Fibroblast of lung (primary cell): ENCODE measurements around the gene MICAL3. TPM values are rescaled to one million over a fixed set of nuclear protein-coding genes. Genes with fewer than 3 reads are reported as not detected.
A peak's percentile ranks its signal among the peaks of the same experiment; 100 is the strongest.
"Not testable (repeated sequence)": the region's sequence is repeated elsewhere in the genome, so short reads cannot be mapped to it uniquely, and the experiment has no call there.

Experiments used
- DNase-seq, 2 donors: peaks; one replicate each; pipeline versions ENCODE4 v3.0.0 to v3.0.0-alpha.2; 2010; ENCODE audit warnings: low read depth in 2 of 2
- H2AFZ ChIP-seq: 2 replicates; pipeline ENCODE4 v1.5.1; 2012; ENCODE audit warnings: low read length, control low read depth, inconsistent platforms
- H3K27ac ChIP-seq: 2 replicates; pipeline ENCODE4 v1.5.1; 2011; ENCODE audit warnings: low read length, control low read depth; ENCODE audit not compliant: insufficient read depth
- H3K27me3 ChIP-seq: 2 replicates; pipeline ENCODE4 v1.5.1; 2011; ENCODE audit warnings: mild to moderate bottlenecking, low read length; ENCODE audit not compliant: control insufficient read depth, insufficient read depth
- H3K36me3 ChIP-seq: 2 replicates; pipeline ENCODE4 v1.5.1; 2011; ENCODE audit warnings: low read length; ENCODE audit not compliant: control insufficient read depth, insufficient read depth
- H3K4me1 ChIP-seq: 2 replicates; pipeline ENCODE4 v1.5.1; 2011; ENCODE audit warnings: low read length; ENCODE audit not compliant: control insufficient read depth, insufficient read depth; ENCODE audit errors: extremely low read depth
- H3K4me2 ChIP-seq: 2 replicates; pipeline ENCODE4 v1.5.1; 2011; ENCODE audit warnings: low read length, control low read depth; ENCODE audit not compliant: insufficient read depth; ENCODE audit errors: extremely low read depth
- H3K4me3 ChIP-seq, 4 experiments: fragments of 200-600 bp in 1 of 4; sonication (generic) in 1 of 4; replicated peaks in 1 of 4; 2 replicates each; pipeline ENCODE4 v1.5.1; 2011 to 2016; ENCODE audit warnings: low read length in 4 of 4, low read depth in 3 of 4, mild to moderate bottlenecking in 3 of 4, control low read depth in 2 of 4, inconsistent platforms in 1 of 4, mixed read lengths in 1 of 4; ENCODE audit not compliant: insufficient read depth in 1 of 4; ENCODE audit errors: control extremely low read depth in 1 of 4
- H3K79me2 ChIP-seq: 2 replicates; pipeline ENCODE4 v1.5.1; 2012; ENCODE audit warnings: mild to moderate bottlenecking, low read length, inconsistent platforms; ENCODE audit not compliant: control insufficient read depth, insufficient read depth
- H3K9ac ChIP-seq: 2 replicates; pipeline ENCODE4 v1.5.1; 2011; ENCODE audit warnings: mild to moderate bottlenecking, low read length, control low read depth; ENCODE audit not compliant: insufficient read depth
- H3K9me3 ChIP-seq: 2 replicates; pipeline ENCODE4 v1.5.1; 2012; ENCODE audit warnings: low read depth, low read length; ENCODE audit not compliant: control insufficient read depth, insufficient read depth
- H4K20me1 ChIP-seq: 2 replicates; pipeline ENCODE4 v1.5.1; 2011; ENCODE audit warnings: low read length; ENCODE audit not compliant: control insufficient read depth, insufficient read depth; ENCODE audit errors: extremely low read depth
- CTCF ChIP-seq, 2 donors: IDR thresholded peaks in 1 of 2; conservative IDR thresholded peaks in 1 of 2; 1 replicate in 1 of 2; 2 replicates in 1 of 2; pipeline ENCODE4 v1.5.1; 2011 to 2012; ENCODE audit warnings: low read length in 2 of 2, control low read depth in 1 of 2, inconsistent platforms in 1 of 2, low read depth in 1 of 2, mild to moderate bottlenecking in 1 of 2
- EZH2 ChIP-seq: IDR thresholded peaks from 2 replicates; pipeline ENCODE4 v1.5.1; 2012; ENCODE audit warnings: low read length, control low read depth, mild to moderate bottlenecking; ENCODE audit errors: missing control alignments
- polyA plus RNA-seq, 2 donors: library from polyadenylated mRNA; depleted of rRNA in 1 of 2; stranded (reverse) in 1 of 2; unstranded in 1 of 2; fragments of >200 nt; gene quantifications; 2 replicates each; pipeline ENCODE4 v1.2.1, GENCODE V29; 2011 to 2012; ENCODE audit warnings: missing spikeins in 1 of 2
- total RNA-seq: library from RNA; depleted of rRNA; stranded (reverse); fragments of >200 nt; gene quantifications from 2 replicates; pipeline ENCODE4 v1.2.1, GENCODE V29; 2014

The MICAL3 gene
- total and polyA plus RNA-seq, 2 donors (not counting 1 experiment from before 2014, with no cell fraction given) = 10.8 to 22.6 TPM

GRCh38 chr22:18023509-18024275, 669 bp downstream of the MICAL3 start:
- Histone ChIP-seq H3K4me1 (peaks cover 2% of the 10 kb centered on the region), H3K79me2 (no peaks in the 10 kb centered on the region), H3K9ac (peak overlapping the region; percentile 21), H2AFZ (peak overlapping the region; percentile 84), H4K20me1 (no peaks in the 10 kb centered on the region), H3K4me2 (peak overlapping the region; percentile 92), H3K4me3 (peak overlapping the region; percentile 41 to 71 (median 67)), H3K27me3 (no peaks in the 10 kb centered on the region), H3K27ac (peak overlapping the region; percentile 23), H3K36me3 (no peaks in the 10 kb centered on the region), H3K9me3 (no peaks in the 10 kb centered on the region)
- TF ChIP-seq EZH2 (no peak), CTCF (conservative IDR thresholded peaks at IDR 0.05 in 1 of 2, IDR thresholded peaks at IDR 0.05 in 1 of 2; ENCODE audit: low read depth in 1 of 2, low read length in 2 of 2) (peak in 1 of 2 donors; percentile 1)
- peak; percentile 86 to 89 for DNase-seq

DNA sequence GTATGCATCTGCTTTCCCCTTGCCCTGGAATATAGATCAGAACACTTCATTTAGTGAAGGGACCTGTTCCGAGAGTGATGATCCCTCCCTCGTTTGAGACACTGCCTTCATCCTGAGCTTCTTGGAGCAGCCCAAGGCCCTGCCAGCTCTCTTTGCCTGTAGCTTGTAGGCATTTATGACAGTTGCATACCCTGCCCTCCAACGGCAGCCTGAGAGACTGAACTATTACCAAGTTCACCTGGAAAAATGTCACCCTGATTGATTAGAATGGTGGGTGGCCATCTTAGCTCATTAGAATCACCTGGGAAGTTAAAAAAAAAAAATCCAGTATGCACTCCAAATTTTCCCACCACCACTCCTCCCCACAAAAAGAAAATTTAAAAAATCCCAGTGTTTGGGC, 1.5 kb downstream of the MICAL3 start:
- no peak for DNase-seq
- Histone ChIP-seq H3K36me3 (no peaks in the 10 kb centered on the region), H4K20me1 (no peaks in the 10 kb centered on the region), H2AFZ (no peak overlapping the region), H3K9me3 (no peaks in the 10 kb centered on the region), H3K79me2 (no peaks in the 10 kb centered on the region), H3K4me2 (peak overlapping the region; percentile 92), H3K27me3 (no peaks in the 10 kb centered on the region), H3K27ac (no peak overlapping the region), H3K9ac (no peak overlapping the region), H3K4me3 (peak overlapping the region in 1 of 4 experiments; percentile 70), H3K4me1 (peaks cover 2% of the 10 kb centered on the region)
- TF ChIP-seq CTCF (conservative IDR thresholded peaks at IDR 0.05 in 1 of 2, IDR thresholded peaks at IDR 0.05 in 1 of 2; ENCODE audit: low read depth in 1 of 2, low read length in 2 of 2) = no peak
- no peak for TF ChIP-seq EZH2

GRCh38 chr22:18021431-18021830, 2.9 kb downstream of the MICAL3 start:
- no peaks in the 10 kb centered on the region for H3K27me3 ChIP-seq
- H2AFZ ChIP-seq = no peak overlapping the region
- no peak overlapping the region for H3K4me3 ChIP-seq
- no peak overlapping the region for H3K9ac ChIP-seq
- TF ChIP-seq EZH2 (no peak), CTCF (conservative IDR thresholded peaks at IDR 0.05 in 1 of 2, IDR thresholded peaks at IDR 0.05 in 1 of 2; ENCODE audit: low read depth in 1 of 2, low read length in 2 of 2) (no peak)
- no peaks in the 10 kb centered on the region for H3K9me3 ChIP-seq
- no peaks in the 10 kb centered on the region for H3K36me3 ChIP-seq
- no peak overlapping the region for H3K27ac ChIP-seq
- no peak overlapping the region for H3K4me2 ChIP-seq
- H3K4me1 ChIP-seq = peaks cover 2% of the 10 kb centered on the region
- no peaks in the 10 kb centered on the region for H4K20me1 ChIP-seq
- no peaks in the 10 kb centered on the region for H3K79me2 ChIP-seq
- no peak for DNase-seq

DNA sequence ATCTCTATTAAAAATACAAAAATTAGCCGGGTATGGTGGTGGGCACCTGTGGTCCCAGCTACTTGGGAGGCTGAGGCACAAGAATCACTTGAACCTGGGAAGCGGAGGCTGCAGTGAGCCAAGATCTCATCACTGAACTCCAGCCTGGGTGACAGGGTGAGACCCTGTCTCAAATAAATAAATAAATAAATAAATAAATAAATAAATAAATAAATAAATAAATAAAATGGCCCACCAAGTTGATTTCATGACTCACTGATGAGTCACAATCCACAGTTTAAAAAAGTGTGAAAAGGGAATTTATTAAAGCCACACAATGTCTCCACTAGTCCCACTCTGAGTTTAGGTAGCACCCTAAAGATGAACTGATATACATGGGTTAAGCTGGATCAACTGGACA, 3.6 kb downstream of the MICAL3 start:
- H3K9ac ChIP-seq, DNase-seq, H3K4me1 ChIP-seq, H3K4me2 ChIP-seq, H3K9me3 ChIP-seq, H4K20me1 ChIP-seq, H3K4me3 ChIP-seq, H2AFZ ChIP-seq, H3K27me3 ChIP-seq, H3K36me3 ChIP-seq, H3K27ac ChIP-seq, H3K79me2 ChIP-seq: not testable (repeated sequence)
